Measurements from ENCODE around the gene KLRB1.

DNA sequence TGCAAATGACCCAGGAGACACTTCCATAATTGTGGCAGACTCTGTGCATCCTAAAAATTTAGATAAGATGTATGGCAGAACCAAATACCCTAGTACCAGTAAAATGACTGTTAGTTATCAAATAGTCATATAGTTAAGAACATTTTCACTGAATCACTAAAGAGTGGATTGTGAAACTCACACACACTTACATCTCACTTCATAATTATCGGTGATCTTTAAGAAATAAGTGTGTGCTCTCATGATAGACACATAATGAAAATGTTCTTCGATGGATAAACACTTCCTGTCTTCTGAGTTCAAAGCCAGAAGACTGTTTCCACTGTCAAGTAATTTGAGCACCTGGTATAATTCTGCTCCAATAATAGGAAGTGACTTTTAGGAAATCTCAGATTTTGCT lies 19.1 kb upstream of the KLRB1 start:
- no peak for TF ChIP-seq CTCF (IDR thresholded peaks at IDR 0.05; ENCODE audit: low read depth, low read length, poor library complexity, severe bottlenecking)
- TF ChIP-seq EZH2phosphoT487 (IDR thresholded peaks at IDR 0.05; ENCODE audit: borderline replicate concordance, low read length) = no peak

All from DOHH2 (cell line).